Trophoblast cell (in vitro differentiated cells and primary cell): ENCODE results near the gene SLC24A4.

Experiments used
- DNase-seq, 2 donors: peaks; one replicate each; pipeline ENCODE4 v3.0.0-alpha.2; 2016
- H2AFZ ChIP-seq: 2 replicates; pipeline ENCODE4 v1.6.1; 2013; ENCODE audit warnings: low read length, moderate library complexity, mild to moderate bottlenecking; ENCODE audit not compliant: insufficient read depth, poor library complexity
- H2AK5ac ChIP-seq: 2 replicates; pipeline ENCODE4 v1.6.1; 2013; ENCODE audit warnings: mild to moderate bottlenecking, low read length
- H2BK120ac ChIP-seq: 2 replicates; pipeline ENCODE4 v1.6.1; 2013; ENCODE audit warnings: low read length, mild to moderate bottlenecking, moderate library complexity; ENCODE audit not compliant: insufficient read depth, poor library complexity
- H2BK12ac ChIP-seq: 2 replicates; pipeline ENCODE4 v1.6.1; 2013; ENCODE audit warnings: mild to moderate bottlenecking, low read length, moderate library complexity
- H2BK5ac ChIP-seq: 2 replicates; pipeline ENCODE4 v1.6.1; 2013; ENCODE audit warnings: low read length, low read depth, moderate library complexity, mild to moderate bottlenecking; ENCODE audit not compliant: poor library complexity
- H3K14ac ChIP-seq: 2 replicates; pipeline ENCODE4 v1.6.1; 2013; ENCODE audit warnings: mild to moderate bottlenecking, low read length
- H3K18ac ChIP-seq: 2 replicates; pipeline ENCODE4 v1.6.1; 2013; ENCODE audit warnings: mild to moderate bottlenecking, low read length
- H3K23ac ChIP-seq: 2 replicates; pipeline ENCODE4 v1.6.1; 2013; ENCODE audit warnings: low read length
- H3K27ac ChIP-seq: 2 replicates; pipeline ENCODE4 v1.5.1; 2013; ENCODE audit warnings: low read depth, mild to moderate bottlenecking, inconsistent platforms, low read length, moderate library complexity
- H3K27me3 ChIP-seq: 2 replicates; pipeline ENCODE4 v1.6.1; 2013; ENCODE audit warnings: inconsistent platforms, mild to moderate bottlenecking, low read length, moderate library complexity; ENCODE audit not compliant: insufficient read depth
- H3K36me3 ChIP-seq, 2 experiments: 1 replicate in 1 of 2; 2 replicates in 1 of 2; pipeline ENCODE4 v1.6.1; 2013; ENCODE audit warnings: low read length in 2 of 2, mild to moderate bottlenecking in 2 of 2, moderate library complexity in 1 of 2; ENCODE audit not compliant: insufficient read depth in 2 of 2, control insufficient read depth in 1 of 2
- H3K4ac ChIP-seq: 2 replicates; pipeline ENCODE4 v1.6.1; 2013; ENCODE audit warnings: low read depth, mild to moderate bottlenecking, low read length, moderate library complexity
- H3K4me1 ChIP-seq, 2 experiments: 1 replicate in 1 of 2; 2 replicates in 1 of 2; pipeline ENCODE4 v1.6.1; 2013; ENCODE audit warnings: low read length in 2 of 2, mild to moderate bottlenecking in 2 of 2, moderate library complexity in 1 of 2; ENCODE audit not compliant: insufficient read depth in 2 of 2, control insufficient read depth in 1 of 2
- H3K4me2 ChIP-seq: 2 replicates; pipeline ENCODE4 v1.6.1; 2013; ENCODE audit warnings: inconsistent platforms, mild to moderate bottlenecking, low read length, moderate library complexity
- H3K4me3 ChIP-seq: 2 replicates; pipeline ENCODE4 v1.5.1; 2013; ENCODE audit warnings: mild to moderate bottlenecking, low read depth, low read length, inconsistent platforms
- H3K79me1 ChIP-seq: one replicate; pipeline ENCODE4 v1.6.1; 2013; ENCODE audit warnings: low read length
- H3K79me2 ChIP-seq: 2 replicates; pipeline ENCODE4 v1.6.1; 2013; ENCODE audit warnings: low read length, mild to moderate bottlenecking; ENCODE audit not compliant: control insufficient read depth, insufficient read depth, poor library complexity
- H3K9ac ChIP-seq: 2 replicates; pipeline ENCODE4 v1.6.1; 2013; ENCODE audit warnings: mild to moderate bottlenecking, low read length
- H3K9me3 ChIP-seq: 2 replicates; pipeline ENCODE4 v1.6.1; 2013; ENCODE audit warnings: low read depth, mild to moderate bottlenecking, control low read depth, inconsistent platforms, low read length; ENCODE audit not compliant: insufficient read depth
- H4K12ac ChIP-seq: 2 replicates; pipeline ENCODE4 v1.6.1; 2013; ENCODE audit warnings: low read depth, mild to moderate bottlenecking, low read length, moderate library complexity
- H4K8ac ChIP-seq: 2 replicates; pipeline ENCODE4 v1.6.1; 2013; ENCODE audit warnings: low read depth, mild to moderate bottlenecking, low read length, moderate library complexity
- H4K91ac ChIP-seq: one replicate; pipeline ENCODE4 v1.6.1; 2013; ENCODE audit warnings: low read depth, mild to moderate bottlenecking, low read length, moderate library complexity
- WGBS: extraction: QIAGEN DNeasy Blood & Tissue Kit; methylation state at CpG from one replicate; pipeline ENCODE4 v1.1.7; 2013; ENCODE audit warnings: missing lambda C conversion rate; ENCODE audit not compliant: insufficient read length, insufficient coverage; ENCODE audit errors: extremely low coverage; 5-methylcytosine and 5-hydroxymethylcytosine counted together

Gene SLC24A4

GRCh38 chr14:92450351-92451070 lies 127.5 kb downstream of the SLC24A4 start:
- Histone ChIP-seq H3K23ac (no peak overlapping the region), H2AK5ac (no peak overlapping the region), H3K79me2 (no peaks in the 10 kb centered on the region), H3K14ac (no peak overlapping the region), H3K4me3 (no peak overlapping the region), H3K9me3 (peaks cover 1% of the 10 kb centered on the region), H4K12ac (no peak overlapping the region), H2BK12ac (no peak overlapping the region), H3K79me1 (no peaks in the 10 kb centered on the region), H3K4ac (no peak overlapping the region), H4K91ac (no peak overlapping the region), H4K8ac (no peak overlapping the region), H3K9ac (no peak overlapping the region), H3K18ac (no peak overlapping the region), H3K27me3 (no peaks in the 10 kb centered on the region), H2BK120ac (no peak overlapping the region), H3K27ac (no peak overlapping the region), H2BK5ac (no peak overlapping the region), H3K4me2 (no peak overlapping the region), H2AFZ (no peak overlapping the region), H3K4me1 (peaks cover 2 to 9% of the 10 kb centered on the region in 2 experiments), H3K36me3 (no peaks in the 10 kb centered on the region)
- DNase-seq = no peak
- WGBS = no CpG with 5 or more reads among the region's 13 CpGs

GRCh38 chr14:92451245-92451644 lies 128.3 kb downstream of the SLC24A4 start:
- no peak overlapping the region for H3K18ac ChIP-seq
- H3K79me1 ChIP-seq = no peaks in the 10 kb centered on the region
- no peaks in the 10 kb centered on the region for H3K36me3 ChIP-seq
- no peak for DNase-seq
- no peak overlapping the region for H2AK5ac ChIP-seq
- H3K79me2 ChIP-seq = no peaks in the 10 kb centered on the region
- H3K9me3 ChIP-seq = peaks cover 1% of the 10 kb centered on the region
- no CpG with 5 or more reads among the region's 9 CpGs for WGBS
- H3K27ac ChIP-seq = no peak overlapping the region
- no peak overlapping the region for H4K12ac ChIP-seq
- H4K91ac ChIP-seq = no peak overlapping the region
- no peak overlapping the region for H3K4me2 ChIP-seq
- H3K27me3 ChIP-seq = no peaks in the 10 kb centered on the region
- H3K4me1 ChIP-seq = peaks cover 2 to 9% of the 10 kb centered on the region in 2 experiments
- no peak overlapping the region for H2AFZ ChIP-seq
- no peak overlapping the region for H4K8ac ChIP-seq
- no peak overlapping the region for H2BK12ac ChIP-seq
- no peak overlapping the region for H2BK5ac ChIP-seq
- H2BK120ac ChIP-seq = no peak overlapping the region
- no peak overlapping the region for H3K14ac ChIP-seq
- no peak overlapping the region for H3K4ac ChIP-seq
- no peak overlapping the region for H3K23ac ChIP-seq
- no peak overlapping the region for H3K9ac ChIP-seq
- H3K4me3 ChIP-seq = no peak overlapping the region

GRCh38 chr14:92451755-92452154 lies 128.8 kb downstream of the SLC24A4 start:
- no peaks in the 10 kb centered on the region for H3K36me3 ChIP-seq
- WGBS = no CpG with 5 or more reads among the region's 5 CpGs
- peaks cover 2 to 9% of the 10 kb centered on the region in 2 experiments for H3K4me1 ChIP-seq

DNA sequence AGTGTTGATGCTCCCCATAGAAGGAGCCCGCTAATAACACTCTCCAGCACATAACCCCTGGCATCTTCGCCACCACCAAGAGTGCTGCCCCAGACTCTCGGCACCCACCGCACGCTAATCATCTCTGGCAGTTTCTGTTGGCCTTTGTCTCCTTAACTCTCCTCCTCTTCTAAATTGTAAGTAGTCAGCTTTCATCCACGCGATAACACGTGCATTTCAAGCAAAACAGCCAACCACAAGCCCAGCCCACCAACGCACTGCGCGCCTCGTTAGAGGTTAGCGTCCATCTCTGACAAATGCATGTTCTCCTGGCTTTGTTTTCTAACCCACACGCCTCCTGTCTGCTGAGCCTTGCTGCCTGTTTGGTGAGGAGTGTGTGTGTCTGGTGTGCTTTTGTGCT lies 129.5 kb downstream of the SLC24A4 start:
- WGBS = no CpG with 5 or more reads among the region's 14 CpGs
- no peak overlapping the region for H3K27ac ChIP-seq

More at GRCh38 chr14:92451755-92452154, 128.8 kb downstream of the SLC24A4 start:
- no peak for DNase-seq
- H3K27me3 ChIP-seq = no peaks in the 10 kb centered on the region
- no peak overlapping the region for H3K9ac ChIP-seq
- H3K9me3 ChIP-seq = no peaks in the 10 kb centered on the region
- H4K91ac ChIP-seq = no peak overlapping the region
- no peak overlapping the region for H2BK120ac ChIP-seq
- H2BK5ac ChIP-seq = no peak overlapping the region
- no peak overlapping the region for H4K12ac ChIP-seq
- H3K27ac ChIP-seq = no peak overlapping the region
- no peak overlapping the region for H3K18ac ChIP-seq
- H3K4me3 ChIP-seq = no peak overlapping the region
- no peak overlapping the region for H3K14ac ChIP-seq
- H3K79me1 ChIP-seq = no peaks in the 10 kb centered on the region
- H2AK5ac ChIP-seq = peak overlapping the region; percentile 56
- H3K4me2 ChIP-seq = no peak overlapping the region
- no peak overlapping the region for H3K23ac ChIP-seq
- no peaks in the 10 kb centered on the region for H3K79me2 ChIP-seq
- no peak overlapping the region for H2AFZ ChIP-seq
- no peak overlapping the region for H2BK12ac ChIP-seq
- H3K4ac ChIP-seq = no peak overlapping the region
- H4K8ac ChIP-seq = no peak overlapping the region

More for the DNA sequence above, 129.5 kb downstream of the SLC24A4 start:
- Histone ChIP-seq H2BK120ac (no peak overlapping the region), H3K36me3 (no peaks in the 10 kb centered on the region), H3K4me3 (no peak overlapping the region), H3K79me1 (no peaks in the 10 kb centered on the region), H2AFZ (no peak overlapping the region), H3K27me3 (no peaks in the 10 kb centered on the region), H3K79me2 (no peaks in the 10 kb centered on the region), H3K4me1 (peaks cover 2 to 9% of the 10 kb centered on the region in 2 experiments), H4K12ac (no peak overlapping the region), H4K91ac (no peak overlapping the region), H3K9me3 (no peaks in the 10 kb centered on the region), H3K18ac (no peak overlapping the region), H4K8ac (no peak overlapping the region), H3K4ac (no peak overlapping the region), H3K9ac (no peak overlapping the region), H3K14ac (no peak overlapping the region), H2BK12ac (no peak overlapping the region), H3K4me2 (no peak overlapping the region), H3K23ac (no peak overlapping the region), H2AK5ac (no peak overlapping the region), H2BK5ac (no peak overlapping the region)
- no peak for DNase-seq
